GM18520 (cell line): ENCODE data around the gene MRPL9.
"Not testable (repeated sequence)": the region's sequence is repeated elsewhere in the genome, so short reads cannot be mapped to it uniquely, and the experiment has no call there.

Source experiments
- ATAC-seq: cut with Tn5 transposase; IDR thresholded peaks from one replicate; pipeline ENCODE4 v1.9.1; 2021; ENCODE audit not compliant: unreplicated experiment

MRPL9 gene

DNA sequence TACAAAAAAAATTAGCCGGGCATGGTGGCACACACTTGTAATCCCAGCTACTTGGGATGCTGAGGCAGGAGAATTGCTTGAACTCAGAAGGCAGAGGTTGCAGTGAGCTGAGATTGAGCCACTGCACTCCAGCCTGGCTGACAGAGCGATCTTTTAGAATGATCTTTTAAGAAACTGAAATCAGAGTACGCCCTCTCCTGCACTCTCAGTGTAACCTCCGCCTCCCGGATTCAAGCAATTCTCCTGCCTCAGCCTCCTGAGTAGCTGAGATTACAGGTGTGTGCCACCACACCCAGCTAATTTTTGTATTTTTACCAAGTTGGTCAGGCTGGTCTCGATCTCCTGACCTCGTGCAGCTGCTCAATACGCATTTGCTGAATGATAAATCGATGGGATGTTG is 29.3 kb downstream of the MRPL9 start:
- not testable (repeated sequence) for ATAC-seq

DNA sequence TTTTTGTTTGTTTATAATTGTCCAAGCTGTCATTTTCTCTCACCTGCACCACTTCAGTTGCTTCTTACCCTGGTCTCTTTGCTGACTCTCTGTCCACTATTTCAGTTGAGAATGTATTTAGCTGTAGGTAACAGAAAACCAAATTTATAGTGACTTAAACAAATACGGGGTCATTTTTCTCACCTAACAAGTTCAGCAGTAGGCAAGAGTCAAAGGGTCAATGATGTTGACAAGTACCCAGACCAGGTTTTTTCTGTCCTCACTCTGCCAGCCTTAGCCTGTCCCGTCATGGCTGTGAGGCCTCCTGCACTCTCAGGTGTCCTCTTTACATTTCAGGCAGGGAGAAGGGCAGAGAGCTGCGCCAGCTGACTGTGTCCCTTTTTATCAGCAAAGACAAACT is 30.2 kb downstream of the MRPL9 start:
- ATAC-seq, result no peak

DNA sequence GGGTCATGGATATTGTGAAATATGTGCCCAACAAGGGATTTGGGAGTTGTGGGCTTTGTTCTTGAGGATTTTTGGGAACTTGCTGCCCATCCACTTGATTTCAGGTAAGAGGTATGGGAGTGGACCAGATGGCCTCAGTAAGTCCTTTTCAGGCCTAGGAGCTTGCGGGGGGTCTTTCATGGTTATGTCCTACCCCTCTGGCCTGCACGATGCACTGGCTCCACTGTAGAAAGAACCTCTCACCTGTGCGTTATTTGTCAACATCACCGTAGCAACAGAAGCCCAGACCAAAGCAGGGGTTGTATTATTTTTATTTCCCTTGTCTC is 33.4 kb downstream of the MRPL9 start:
- ATAC-seq, result no peak

DNA sequence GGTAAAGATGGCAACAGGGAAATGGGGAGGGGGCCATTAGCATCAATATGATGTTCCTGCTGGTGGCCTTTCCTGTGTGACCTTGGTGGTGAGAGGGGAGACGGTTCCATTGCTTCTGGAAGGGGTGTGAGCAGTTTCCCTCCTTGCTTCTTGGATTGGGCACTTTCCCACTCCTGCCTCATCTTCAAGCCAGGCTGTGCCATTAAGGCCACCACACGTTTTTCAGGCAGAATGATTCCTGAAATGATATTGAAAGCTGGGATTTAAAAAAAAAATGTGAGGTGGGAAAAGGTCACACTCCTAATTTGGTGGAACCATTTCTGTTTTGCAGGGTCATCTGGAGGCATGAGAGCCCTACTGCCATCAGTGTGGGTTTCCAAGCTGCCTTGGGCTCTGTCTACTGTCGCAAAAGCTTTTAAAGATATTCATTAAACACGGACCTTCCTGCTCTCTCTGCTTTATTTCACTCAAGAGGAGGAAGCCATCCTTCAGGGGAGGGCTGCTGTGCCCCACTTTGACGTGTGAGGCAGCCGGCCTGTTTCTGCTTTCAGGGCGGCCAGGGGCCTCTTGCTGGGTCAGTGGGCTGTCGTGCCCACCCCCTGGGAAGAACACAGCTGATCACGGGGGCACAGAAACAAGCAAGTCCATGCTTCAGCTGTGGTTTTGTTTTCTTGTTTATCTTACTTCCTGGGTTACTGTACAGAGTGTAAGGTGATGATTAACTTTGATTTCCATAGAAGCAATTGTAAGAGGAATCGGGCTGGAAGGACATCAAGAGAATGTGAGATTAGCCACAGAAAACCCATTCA is 33.9 kb downstream of the MRPL9 start:
- ATAC-seq, result no peak

DNA sequence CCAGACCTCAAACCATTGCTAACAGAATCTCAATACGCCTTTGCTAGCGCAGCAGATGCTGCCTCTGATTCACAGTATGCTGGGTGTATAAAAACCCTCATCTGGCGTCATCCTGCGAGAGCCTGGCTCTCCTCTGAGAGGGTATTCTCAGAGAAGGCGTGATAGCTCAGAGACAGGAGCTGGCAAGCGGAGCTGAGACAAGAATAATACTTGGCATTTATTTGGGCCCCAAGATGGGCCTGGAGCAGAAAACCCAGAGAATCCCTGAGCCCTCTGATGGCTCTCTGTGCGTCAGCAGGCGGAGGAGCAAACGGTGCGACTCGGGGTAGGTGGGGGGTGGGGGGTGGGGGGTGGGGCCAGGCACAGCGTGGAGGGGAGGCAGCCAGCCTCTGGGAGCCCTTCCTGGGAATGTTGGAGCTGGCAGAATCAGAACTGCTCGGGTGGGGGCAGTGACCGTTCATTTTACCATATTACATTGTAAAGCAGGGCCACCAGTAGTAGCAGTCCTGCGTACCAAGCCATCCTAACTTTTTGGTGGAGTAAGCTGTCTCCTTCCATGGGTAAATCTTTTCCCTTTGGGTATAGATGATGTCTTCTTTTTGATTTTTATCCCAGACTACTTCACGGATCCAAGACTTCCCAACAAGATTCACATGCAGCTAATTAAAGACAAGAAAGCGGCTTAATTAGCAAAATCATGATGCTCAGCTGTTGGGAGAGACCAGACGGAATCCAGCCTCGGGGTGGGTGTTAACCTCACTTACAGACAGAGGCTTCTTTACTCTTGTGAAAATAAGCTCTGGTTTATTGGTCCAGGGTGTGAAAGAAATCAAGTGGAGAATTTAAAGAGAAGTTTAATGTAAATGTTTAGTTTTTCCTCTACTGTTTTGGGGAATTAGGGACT is 34.9 kb downstream of the MRPL9 start:
- no peak for ATAC-seq

DNA sequence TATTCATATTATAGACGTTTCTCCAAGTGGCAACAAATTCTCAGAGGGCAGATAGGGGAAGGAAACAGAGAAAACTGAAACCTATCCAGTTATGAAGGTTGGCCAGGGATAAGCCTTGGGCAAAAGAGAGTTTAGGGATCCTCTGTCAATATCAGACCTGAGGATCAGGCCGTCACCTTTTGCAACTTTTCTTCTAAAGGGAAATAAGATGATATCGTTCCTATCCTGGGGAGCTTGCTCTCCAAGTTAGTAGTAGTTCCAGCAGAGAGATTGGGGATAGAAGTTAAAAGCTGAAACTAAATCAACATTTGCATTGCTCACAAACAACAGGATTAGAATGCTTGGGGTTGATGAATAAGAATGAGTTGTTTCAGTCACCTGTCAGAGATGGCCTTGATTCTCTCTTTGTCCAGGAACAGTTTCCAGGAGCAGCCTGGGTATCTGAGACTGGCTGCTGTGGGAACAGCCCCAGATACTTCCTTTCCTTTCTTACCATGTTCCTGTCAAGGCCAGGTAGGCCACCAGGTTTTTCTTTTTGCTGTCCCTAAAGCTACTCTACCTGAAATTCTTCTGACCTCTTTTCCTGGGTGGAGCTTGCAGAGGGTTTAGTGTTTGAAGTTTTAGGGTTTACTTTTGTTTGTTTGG is 39.4 kb downstream of the MRPL9 start:
- no peak for ATAC-seq

DNA sequence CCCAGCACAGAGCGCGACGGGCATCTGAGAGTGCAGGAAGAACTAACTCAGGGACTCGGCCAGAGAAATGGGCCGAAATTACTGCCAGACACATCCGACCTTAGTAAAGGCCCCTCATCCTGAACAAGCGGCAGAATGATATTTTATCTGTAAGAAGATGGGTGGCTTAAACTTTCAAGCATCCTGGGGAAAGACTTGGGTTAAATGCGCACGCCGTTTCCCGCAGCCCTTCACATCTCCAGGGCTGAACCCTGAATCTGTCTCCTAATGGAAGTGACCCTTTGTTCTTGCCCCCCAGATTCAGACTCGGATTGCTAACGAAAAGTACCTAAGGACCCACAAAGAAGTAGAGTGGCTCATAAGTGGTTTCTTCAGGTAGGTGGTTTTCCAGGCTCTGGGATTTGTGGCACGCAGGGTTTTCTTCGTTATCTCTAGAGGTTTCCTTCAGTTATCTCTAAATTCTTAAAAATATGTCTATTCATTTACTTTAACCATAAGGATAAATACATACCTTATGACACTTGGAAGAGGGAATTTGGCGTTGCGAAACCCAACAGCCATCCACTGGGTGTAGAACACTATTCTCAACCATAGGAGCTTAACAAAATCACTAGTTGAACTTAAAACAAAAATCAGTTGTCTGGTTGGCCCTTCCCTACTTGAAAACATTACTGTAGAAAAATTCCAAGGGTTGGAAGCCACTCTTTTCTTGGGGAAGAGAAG is 41.3 kb downstream of the MRPL9 start:
- ATAC-seq, result no peak

DNA sequence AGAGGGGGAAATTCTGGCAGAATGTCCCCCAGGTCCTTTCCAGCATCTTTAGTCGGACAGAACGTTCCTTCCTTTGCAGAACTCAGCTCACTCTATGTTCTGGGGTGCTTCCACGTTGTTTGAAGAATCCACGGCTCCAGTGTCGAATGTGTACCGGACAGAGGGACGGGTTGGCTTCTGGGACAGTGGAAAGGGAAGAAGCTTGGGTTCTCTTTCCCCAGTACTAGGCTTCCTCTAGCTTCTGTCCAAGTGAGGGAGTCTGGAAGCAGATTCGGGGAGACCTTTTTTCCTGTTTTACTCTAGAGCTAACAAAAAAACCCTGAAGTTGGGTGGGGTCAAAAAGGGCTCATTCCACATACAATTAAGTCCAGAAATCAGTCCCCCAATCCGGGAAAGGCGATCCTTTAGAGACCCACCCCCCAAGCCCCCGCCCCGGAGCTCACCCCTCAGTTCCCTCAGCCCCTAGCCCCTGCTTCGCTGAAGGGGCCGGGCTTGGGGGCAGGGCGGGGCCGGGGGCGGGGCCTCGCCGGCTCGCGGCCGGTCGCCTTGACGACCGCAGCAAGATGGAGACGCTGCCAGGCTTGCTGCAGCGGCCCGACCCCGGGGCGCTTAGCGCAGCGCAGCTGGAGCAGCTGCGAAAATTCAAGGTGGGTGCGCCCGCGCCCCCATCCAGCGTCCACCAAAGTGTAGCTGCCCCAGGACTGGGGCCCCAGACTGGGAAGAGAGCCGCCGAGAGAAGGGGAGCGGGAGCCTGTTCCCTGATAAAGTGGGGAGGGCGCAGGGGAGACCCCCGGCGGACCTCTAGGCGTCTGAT is 42.1 kb downstream of the MRPL9 start, which contains the start of gene RIIAD1:
Gene RIIAD1 (plus strand): TSS at position 549 of the 814 bp plus-strand sequence. CDS start 15 bp downstream, at position 564.
- ATAC-seq, result no peak

DNA sequence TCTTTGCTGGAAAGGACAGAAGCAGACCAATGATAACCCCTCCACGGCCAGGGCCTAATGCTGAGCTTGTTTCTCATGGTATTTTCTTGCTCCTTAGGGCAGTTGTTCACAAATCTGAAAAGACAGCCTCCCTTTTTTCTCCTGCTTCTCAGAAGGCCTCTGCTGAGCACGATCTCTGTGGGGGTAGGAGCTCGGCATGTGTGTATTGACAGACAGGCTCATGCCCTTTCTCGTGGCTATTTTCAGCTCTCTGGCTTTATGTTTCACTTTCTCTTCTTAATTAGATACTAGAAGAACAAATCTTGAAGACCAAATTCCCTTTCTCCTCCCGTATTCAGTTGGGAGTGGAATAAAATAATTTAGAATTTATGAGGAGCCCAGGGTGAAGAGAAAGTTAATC is 42.7 kb downstream of the MRPL9 start:
- ATAC-seq, result no peak

DNA sequence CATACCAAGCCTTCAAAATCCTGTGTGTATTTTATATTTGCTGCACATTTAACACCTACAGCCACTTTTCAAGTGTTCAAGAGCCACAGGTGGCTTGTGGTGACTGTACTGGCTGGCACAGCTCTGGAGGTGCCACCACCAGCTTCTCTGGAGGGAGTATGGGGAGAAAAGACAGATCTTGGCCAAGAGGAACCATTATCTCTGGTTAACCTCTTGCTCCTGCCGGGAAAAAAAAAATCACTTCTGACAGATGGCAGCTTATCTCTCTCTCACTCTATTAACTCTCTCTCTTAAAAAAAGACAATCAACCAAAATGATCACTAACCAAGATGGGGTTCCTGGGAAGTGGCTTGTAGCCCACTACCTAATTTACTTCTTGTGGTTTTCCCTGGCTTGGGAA is 43.2 kb downstream of the MRPL9 start:
- no peak for ATAC-seq

DNA sequence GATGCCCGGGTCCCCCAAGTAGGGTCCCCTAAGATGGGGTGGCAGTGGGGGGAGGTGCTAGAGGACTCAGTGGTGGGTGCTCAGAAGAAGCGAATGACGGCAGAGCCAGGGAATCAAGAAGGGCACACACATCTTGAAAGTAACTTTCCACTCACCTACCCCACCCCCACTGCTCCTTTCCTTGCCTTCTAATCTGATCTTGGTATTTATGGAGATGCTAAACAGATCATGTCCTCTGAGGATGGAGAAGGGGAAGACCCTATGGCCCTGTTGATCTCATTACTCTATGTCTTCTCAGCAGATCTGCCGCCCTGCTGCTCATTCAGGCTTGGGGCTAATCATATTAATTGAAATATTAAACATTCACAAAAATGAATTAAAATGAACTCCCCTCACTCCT is 44.6 kb downstream of the MRPL9 start:
- ATAC-seq, result no peak

DNA sequence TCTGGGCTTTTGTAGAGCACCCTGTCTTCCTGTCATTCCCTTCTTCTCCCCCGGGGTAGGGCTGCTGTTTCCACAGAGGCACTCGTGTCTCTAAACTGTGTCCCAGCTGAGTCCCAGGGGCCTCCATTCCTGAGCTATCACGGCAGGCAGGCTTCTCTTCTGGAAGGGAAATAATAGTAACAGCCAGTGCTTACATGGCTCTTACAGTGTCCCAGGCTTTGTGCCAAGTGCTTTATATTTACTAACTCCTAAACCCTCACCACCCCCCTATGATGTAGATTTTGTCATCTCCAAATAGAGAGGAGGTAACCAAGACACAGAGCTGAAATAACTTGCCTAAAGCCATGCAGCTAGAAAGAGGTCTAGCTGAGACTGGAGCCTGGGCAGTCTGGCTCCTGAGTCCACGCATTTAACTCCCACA is 45.3 kb downstream of the MRPL9 start:
- no peak for ATAC-seq

DNA sequence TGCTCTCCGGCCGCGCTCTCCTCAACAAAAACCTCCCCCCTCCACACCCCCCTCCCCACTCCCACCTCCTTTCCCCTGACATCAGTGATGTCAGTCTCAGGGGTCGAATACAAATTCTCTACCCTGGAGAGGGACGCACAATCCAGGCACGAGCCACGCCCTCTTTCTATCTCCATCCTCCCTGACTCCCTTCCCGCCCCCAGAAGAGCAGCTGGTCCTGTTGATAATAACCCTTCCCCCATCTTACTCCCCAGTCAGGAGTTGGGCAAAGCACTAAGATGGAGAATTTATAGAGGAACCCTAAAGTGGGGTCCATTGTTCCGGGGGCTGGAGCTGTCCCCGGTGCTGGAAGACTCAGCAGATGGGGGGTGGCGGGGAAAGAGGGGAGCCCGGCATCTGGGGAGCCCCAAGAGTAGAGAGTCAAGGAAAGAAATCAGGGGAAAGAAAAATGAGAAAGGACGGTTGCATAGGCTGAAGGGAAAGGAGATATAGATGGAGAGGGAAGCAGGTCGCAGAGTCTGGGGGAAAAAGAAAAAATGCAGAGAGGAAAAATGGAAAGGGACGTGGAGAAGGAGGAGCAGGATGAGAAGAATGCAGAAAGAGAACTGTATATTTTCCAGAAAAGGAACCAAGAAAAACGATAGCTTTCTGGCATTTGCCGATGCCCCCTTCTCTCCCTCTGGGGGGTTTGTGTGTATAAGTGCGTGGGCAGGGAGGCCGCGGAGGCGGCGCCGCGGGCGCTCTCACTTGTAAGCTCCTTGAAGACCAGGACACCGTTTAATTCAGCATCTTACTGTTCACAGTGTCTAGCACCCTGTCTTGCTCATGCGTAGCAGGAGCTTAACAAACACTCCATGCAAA is 46.3 kb downstream of the MRPL9 start, which contains the start of gene CELF3:
Gene CELF3 (minus strand): TSS at position 33 of the 861 bp plus-strand sequence. CDS start 783 bp downstream, outside the sequence.
- ATAC-seq, result no peak

DNA sequence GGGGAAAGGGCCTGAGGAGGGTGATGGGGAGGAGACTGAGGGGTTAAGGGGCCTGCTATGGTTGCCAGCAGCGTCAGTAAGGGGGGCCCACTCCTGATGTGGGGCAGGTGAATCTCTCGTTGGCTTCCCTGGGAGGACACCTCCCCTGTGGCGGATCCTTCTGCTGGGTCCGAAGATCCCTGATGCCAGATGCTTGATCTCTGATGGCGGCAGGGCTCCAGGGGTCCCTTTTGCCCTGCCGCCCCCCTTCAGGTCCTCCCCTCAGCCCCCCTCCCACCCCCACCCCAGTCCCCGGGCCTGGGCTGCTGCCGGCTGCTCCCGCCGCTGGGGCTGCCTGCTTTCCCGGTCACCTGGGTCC is 46.9 kb downstream of the MRPL9 start:
- no peak for ATAC-seq

DNA sequence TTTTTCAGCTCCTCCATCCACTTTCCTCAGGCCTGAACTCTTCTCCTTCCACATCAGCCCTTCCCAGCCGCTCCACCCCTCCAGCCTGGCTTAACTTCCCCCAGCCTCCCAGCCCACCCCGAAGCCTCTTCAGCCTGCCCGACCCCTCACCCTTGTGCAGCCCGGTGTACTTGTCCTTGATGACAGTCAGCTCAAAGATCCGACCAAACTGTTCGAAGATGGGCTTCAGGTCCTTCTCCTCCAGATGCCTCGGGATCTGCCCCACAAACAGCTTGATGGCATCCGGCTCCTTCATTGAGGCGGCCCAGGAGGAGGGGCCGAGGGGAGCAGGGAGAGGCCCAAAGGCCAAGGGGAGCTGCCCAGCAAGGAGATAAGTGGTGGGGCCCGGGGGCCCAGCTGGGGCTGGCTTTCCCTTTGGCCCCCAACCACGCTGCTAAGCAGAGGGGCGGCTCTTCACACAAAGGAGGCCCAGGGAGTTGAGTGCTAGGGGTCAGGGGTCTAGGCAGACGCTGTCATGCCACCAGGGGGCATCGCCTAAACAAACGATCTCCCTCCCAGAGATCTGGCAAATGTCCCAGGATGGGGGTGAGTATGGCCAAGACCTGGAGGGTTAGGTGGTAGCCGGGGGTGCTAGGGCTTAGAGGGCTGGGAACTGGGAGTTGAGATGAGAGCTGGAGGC is 47.4 kb downstream of the MRPL9 start:
- no peak for ATAC-seq

DNA sequence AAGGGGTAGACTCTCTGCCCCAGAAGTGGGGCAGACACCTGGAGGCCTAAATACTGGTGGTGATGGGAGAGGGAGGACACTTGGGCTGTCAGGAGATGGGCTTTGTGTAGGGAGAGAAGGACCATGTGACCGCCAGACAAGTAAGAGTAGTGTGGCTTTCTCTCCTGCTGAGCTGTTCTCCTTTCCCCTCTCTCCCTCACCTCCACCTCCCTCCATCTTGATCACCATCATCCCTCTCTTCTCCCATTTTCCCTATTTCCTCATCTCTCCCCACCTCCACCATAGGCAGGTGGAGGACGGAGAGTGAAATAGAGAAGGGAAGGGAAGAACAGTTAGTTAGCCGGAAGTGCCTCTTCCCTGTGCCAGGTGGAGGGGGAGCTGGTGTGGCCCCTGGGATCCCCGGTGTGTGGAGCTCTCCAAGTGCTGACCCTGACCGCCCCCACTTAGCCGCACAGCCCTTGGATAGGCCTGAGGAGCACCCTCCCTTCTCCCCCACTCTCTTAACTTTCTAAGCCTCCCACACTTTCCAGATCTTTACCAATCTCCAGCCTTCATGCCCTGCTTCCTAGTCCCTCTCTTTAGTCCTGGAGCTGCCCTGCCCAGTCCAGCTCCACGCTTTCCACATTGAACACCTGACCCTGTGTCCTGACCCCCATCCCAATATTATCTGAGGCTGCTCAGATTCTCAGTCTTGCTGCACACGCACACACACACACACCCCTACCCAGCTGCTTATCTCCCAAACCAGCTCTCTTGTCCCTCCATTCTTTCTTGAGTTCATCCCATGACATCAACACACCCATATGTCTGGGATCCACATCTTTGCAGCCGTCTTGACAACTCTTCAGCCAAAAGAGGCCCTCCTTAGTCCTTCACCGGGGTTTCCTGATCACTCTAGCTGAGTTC is 48.2 kb downstream of the MRPL9 start:
- ATAC-seq, result no peak

DNA sequence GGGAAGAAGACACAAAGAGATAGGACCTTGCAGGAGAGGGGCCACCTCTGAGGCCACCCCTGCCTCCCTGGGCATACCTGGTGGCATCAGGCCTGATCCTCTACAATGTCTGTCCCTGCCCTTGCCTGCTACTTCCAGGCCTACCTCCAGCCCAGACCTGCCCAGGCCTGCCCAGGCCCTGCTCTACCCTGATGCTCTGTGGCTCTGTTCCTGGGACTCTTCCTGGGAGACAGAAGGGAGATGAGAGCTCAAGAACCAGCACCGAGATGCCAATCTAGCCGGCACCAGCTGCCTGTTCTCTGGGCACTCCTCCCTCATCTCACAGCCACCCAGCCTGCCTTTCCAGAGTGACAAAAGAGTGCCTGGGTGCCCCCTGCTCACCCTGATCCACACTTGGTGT is 49.4 kb downstream of the MRPL9 start:
- ATAC-seq, result no peak

DNA sequence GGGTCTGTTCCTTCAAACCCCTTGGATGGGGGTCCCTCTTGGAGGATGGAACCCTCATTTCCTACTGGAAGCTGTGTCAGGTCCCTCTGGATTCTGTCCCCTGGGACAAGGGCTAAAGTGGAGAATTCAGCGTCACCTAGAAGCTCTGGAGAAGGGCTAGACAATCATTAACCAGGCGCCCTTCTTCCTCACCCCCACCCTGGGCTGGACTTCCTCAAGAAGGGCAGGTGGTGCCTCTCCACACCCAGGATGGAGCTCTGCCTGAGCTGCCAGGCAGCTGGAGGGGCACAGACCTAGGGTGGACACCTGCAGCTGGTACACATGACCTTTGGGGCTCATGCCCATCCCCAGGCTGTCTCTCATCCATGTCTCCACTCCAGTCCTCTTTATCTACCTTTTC is 50.3 kb downstream of the MRPL9 start:
- no peak for ATAC-seq
